ENCODE data around the gene NHERF1.

Gene NHERF1

DNA sequence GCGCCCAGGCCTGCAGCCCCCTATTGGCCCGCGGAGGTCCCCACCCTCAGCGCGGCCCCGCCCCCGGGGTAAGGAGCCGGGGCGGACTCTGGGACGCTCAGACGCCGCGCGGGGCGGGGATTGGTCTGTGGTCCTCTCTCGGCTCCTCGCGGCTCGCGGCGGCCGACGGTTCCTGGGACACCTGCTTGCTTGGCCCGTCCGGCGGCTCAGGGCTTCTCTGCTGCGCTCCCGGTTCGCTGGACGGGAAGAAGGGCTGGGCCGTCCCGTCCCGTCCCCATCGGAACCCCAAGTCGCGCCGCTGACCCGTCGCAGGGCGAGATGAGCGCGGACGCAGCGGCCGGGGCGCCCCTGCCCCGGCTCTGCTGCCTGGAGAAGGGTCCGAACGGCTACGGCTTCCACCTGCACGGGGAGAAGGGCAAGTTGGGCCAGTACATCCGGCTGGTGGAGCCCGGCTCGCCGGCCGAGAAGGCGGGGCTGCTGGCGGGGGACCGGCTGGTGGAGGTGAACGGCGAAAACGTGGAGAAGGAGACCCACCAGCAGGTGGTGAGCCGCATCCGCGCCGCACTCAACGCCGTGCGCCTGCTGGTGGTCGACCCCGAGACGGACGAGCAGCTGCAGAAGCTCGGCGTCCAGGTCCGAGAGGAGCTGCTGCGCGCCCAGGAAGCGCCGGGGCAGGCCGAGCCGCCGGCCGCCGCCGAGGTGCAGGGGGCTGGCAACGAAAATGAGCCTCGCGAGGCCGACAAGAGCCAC lies at the start of gene NHERF1:
Gene NHERF1 (plus strand): TSS at position 100 of the 750 bp plus-strand sequence. CDS start 219 bp downstream, at position 319.
- DNase-seq = peak; percentile 96

DNA sequence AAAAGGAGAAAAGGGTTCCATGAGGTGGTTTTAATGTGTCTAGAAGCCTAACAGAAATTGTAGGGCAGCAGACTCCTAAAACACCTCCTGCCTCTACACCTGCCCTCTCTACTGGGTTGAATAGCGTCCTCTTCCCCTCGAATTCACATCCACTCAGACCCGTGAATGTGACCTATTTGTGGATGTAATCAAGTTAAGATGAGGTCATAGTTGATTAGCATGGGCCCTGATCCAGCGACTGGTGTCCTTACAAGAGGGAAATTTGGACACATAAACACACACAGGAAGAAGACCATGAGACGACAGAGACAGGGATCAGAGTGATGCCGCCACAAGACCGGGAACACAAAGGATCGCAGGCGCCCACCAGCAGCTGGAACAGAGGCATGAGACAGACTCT lies 49.2 kb upstream of the NHERF1 start:
- no peak for DNase-seq

DNA sequence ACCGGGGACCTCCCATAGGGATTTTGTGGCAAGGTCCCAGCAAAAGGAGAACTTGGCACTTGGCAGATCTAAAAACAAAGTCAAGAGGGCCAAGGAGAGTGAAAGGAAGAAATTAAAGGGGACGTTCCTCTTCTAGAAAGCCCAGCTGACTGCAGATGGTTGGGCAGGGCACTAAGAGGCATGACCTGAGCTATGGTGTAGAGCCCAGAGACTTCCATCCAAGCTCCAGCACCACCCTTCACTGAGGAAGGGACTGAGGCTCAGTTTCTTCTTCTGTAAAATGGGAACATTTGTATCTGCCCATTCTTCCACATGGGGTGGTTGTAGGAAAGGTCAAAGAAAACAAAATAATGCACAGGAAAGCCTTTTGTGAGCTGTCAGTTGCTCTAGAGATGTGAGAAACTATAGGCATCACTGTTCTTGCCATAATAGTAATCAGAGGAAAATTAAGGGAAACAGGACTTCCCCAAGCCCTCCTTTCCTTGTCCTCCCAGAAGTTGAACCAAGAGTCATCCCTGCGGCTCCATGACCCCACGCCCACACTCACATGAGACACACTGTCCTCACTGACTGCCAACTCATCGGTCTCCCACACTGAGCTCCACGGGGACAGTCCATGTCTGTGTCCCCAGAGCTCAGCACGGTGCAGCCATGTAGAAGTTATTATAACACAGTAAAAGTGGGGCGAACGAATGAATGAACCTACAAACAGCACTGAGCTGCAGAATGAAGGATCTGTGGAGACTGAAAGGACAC lies 46.1 kb upstream of the NHERF1 start:
- DNase-seq = no peak

DNA sequence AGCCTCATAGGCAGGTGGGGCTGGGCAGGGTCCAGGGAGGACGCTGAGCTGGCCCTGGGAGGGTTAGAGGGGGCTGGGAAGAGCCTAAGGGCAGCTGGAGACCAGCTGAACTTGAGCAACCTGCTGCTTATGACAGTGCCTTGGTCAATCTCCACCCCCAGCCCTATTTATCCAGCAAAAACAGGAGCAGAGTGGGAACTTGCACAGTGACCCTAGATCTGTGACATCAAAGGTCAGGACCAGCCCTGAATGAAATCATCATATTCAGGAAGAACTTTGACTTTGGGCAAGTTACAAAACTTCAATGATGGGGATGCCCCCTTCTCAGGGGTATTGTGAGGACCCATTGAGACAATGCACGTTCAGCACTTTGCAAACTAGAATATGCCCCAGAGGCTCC lies 45.1 kb upstream of the NHERF1 start:
- DNase-seq = no peak

DNA sequence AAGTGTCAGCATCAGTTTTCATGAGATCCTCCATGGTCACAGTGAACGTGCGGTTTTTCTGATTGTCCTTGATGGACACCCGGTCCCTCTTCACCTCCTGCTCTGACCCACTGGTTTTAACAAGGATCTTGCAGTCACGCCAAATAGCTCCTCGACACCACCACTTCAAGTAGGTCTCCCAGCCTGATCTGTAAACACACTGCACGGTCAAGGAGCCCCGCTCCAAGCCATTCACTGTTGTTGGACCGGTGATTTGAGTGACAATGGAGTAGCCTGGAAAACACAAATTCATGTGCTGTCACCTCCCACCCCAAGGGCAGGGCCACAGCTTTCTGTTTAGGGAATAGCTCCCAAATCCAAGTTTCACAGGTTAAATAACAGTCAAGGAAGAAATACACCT lies 43.9 kb upstream of the NHERF1 start:
- no peak for DNase-seq

DNA sequence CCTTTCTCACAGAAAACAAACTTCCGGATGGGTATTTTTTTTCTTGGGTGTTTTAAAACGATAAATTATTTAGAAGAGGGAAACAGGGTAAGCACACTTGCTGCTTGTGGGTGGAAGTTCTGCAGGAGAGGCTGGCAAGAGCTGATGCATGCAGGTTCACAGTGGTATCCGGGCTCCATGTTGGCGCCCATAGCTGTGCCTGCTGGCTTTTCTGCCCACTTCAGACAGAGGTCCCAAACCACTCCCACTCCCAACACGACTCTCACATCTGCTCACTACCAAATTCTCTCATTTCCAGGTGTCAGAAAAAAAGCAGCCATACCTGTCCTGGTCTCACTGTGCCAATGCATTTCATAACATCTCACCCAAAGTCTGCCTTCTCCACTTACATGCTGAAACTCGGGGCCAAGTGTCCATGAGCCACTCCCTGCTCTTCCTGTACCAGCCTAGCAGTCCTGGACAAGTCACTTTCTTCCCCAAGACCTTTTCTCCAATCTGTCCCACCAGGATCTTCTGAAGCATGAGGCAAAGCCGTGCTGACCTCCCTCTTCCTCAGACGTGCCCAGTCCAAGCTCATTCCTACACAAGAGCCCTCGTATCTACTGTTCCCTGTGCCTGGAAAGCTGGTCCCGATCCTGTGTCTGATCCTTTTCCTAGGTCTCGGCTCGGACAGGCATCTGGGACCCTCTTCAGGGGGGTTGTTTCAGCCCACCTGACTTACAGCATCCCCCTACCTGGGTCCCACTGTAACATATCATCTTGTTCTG lies 37.2 kb upstream of the NHERF1 start:
- DNase-seq = no peak

DNA sequence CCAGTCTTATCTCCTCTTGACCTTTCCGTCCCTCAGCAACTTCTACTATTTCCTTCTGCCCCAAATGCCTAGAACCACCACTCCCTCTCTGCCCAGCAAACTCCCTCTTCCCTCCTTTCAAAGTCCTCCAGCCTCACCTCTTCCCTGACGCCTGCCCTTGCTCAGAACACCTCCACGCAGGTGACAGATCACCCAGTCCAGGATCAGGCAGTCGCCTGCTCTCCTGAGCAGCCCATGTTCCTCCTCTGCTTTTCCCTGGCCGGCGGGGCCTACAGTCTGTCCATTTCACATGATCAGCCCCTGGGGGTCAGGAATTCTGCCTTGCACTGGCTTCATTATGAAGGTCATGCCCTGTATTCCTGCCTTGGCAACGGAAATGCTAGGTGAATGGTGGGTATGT lies 36.1 kb upstream of the NHERF1 start:
- no peak for DNase-seq

DNA sequence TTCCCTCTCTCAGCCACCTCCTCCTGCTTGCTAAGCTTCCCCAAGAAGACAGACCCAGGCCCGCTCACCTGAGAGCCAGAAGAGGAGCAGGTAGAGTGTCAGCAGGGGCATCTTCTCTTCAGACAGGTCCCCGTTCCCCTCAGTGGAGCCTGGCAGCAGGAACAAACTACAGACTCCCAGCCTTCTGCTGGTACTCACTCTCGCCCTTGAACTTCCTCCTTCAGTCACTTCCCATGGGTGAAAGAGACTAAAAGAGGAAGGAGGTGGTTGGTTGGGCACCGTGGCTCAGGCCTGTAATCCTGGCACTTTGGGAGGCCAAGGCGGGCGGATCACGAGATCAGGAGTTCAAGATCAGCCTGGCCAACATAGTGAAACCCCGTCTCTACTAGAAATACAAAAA lies 35.7 kb upstream of the NHERF1 start, which contains the start of gene CD300LF:
Gene CD300LF (minus strand): TSS at position 168 of the 400 bp plus-strand sequence. CDS start 57 bp downstream, at position 111.
- DNase-seq = peak; percentile 35

DNA sequence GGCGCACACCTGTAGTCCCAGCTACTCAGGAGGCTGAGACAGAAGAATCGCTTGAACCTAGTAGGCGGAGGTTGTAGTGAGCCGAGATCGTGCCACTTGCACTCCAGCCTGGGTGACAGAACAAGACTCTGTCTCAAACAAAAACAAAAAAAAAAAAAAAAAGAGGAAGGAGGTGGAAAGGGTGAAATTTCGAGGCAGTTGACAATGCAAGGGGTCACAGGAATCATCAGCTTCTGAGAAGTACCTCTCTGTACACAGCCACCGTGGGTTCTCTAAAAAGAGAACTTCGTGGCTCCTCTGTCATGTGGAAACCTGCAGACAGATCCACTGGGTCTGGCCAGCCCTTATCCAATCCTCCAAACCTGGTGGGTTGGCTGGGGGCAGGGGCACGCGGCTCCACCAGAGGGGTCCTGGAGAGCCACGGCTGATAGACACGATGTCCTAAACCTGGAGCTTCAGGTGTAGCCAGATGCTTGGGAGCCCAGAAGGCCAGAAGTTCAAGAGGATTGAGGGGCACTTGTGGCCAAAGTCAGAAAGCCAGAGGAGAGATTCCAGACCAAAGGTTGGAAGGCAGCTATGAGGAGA lies 35.2 kb upstream of the NHERF1 start:
- no peak for DNase-seq

DNA sequence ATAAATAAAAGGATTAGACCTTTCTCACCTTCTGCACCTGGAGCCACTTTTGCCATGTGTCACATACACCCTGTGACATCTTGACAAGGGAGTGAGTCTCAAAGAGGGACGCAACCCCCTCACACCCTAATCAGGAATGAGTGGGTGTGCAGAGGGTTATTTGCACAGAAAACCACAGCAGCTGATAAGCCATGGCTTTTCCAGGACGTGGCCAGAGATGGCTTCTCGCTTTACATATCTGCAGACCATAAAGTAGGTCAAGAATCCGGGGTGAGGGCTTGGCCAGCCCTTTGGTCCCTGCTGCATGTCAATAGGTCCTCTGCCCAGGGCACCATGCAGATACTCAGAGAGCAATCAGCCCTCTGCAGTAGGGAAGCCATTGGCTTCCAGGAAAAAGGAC lies 33.3 kb upstream of the NHERF1 start:
- peak; percentile 76 for DNase-seq

DNA sequence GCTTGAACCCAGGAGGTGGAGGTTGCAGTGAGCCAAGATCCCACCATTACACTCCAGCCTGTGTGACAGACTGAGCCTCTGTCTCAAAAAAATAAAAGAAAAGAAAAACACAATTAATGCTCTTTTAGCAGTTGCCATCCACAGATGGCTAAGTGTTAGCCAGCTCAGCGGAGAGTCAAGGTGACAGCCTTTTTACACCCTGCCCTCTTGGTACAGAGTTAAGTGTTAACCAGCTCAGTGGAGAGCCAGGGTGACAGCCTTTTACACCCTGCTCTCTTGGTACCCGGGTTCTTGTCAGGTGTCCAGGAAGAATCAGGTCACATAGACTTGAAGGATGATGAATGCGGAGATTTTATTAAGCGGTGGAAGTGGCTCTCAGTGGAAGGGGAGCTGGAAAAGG lies 27.9 kb upstream of the NHERF1 start:
- no peak for DNase-seq

DNA sequence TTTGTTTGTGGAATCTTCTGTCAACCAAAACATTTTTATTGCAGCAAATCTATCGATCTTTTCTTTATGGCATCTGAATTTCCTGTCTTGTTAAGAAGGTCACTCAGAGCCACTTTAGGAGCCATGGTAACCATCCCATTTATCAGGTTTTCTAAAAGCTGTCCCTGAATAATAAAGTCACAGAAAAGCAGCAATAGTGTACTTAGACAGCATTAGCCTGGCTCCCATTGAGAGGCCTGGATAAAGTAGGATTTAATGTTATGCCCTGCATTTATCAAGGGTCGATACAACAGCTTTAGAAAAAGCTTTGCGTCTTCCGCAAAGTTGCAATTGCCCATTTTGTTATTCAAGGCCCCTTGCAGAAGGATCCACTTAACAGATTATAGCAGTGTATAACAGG lies 25.6 kb upstream of the NHERF1 start:
- no peak for DNase-seq

DNA sequence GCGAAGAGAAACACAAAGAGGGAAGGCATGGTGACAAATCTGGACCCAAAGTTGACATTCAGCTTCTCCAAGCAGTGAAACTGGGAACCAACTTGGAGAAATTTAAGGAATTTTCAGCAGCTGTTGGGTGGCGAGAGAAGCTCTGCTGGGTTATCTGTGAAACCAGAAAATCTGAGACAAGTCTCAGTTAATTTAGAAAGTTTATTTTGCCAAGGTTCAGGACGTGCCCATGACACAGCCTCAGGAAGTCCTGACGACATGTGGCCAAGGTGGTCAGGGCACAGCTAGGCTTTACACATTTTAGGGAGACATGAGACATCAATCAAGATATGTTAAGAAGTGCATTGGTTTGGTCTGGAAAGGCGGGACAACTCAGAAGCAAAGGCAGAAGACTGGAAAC lies 24.5 kb upstream of the NHERF1 start:
- no peak for DNase-seq

DNA sequence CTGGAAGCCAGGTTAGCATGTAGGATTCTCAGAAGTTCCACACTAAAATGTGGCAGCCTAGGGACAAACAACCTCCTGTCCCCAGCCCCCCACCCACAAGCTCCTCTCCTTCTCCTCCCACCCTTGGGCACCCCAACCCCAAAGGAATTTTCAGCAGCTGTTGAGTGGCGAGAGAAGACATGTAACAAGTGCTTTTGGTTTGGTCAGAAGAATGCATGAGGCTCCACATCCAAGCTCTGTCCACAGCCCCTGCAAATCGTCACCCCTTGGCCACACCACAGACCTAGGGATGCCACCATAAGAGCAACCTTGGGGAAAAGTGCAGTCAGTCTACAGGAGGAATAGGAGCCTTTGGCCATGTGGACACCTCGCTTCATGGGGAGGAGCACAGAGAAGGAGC lies 23.3 kb upstream of the NHERF1 start:
- no peak for DNase-seq

DNA sequence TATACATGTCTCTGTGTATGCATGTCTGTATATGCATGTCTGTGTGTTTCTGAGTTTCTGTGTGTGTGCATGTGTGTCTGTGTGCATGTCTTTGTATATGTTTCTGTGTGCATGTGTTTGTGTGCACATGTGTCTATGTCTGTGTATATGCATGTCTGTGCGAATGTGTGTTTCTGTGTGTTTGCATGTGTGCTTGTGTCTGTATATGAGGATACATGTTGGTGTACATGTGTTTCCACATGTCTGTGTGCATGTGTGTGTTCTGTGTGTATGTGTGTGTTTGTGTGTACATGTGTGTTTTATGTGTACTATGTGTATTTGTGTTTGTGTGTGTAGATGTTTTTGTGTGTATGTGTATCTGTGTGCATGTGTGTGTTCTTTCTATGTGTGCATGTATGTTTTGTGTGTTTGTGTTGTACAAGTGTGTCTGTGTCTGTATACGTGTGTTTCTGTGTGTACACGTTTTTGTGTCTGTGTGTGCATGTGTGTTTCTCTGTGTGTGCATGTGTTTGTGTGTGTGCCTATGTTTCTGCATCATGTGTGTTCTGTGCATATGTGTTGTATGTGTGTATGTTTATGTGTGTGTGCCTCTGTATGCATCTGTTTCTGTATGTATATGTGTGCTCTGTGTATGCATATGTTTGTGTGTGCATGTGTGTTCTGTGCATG lies 20.3 kb upstream of the NHERF1 start:
- no peak for DNase-seq

DNA sequence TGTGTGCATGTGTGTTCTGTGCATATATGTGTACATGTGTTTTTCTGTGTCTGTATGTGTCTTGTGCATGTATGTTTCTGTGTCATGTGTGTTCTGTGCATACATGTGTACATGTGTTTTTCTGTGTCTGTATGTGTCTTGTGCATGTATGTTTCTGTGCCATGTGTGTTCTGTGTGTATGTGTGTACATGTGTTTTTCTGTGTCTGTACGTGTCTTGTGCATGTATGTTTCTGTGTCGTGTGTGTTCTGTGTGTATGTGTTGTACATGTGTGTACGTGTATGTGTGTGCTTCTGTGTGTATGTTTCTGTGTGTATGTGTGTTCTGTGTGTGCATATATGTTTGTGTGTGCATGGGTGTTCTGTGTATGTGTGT lies 19.7 kb upstream of the NHERF1 start:
- DNase-seq = no peak

DNA sequence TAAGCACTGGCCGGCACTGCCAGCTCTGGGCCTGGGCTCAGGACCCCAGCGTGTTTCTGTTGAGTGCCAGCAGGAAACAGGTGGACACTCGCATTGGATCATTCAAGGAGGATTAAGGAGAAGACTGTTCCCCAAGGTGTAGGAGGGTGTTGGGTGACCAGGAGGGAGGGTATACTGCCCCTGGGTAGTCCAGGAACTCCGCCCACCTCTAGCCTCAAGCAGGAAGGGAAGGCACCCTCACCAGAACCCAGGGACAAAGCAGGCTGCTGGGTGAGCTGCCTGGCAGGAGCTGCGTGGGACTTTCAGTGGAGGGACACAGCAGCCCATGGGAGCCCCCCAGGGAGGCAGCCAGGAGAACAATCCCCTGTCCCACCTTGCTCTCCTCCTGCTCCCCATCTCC lies 19.1 kb upstream of the NHERF1 start:
- no peak for DNase-seq

DNA sequence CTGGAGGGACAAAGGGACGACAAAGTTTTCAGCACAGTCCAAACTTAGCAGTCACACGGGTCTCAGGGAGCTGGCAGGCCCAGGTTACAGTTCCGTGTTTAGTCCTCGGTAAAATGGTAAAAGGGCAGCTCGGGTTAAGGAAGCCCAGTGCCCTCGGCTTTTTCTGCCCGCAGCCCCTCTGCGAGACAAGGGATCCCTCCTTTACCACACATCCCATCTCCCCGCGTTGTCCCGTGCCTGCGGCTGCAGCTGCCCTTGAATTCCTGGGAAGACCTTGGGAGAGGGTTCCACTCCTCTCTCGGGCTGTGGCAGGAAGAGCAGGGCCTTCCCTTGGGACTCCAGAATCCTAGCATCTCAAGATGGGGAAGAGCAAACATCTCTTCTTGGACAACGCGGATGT lies 18.6 kb upstream of the NHERF1 start:
- no peak for DNase-seq

DNA sequence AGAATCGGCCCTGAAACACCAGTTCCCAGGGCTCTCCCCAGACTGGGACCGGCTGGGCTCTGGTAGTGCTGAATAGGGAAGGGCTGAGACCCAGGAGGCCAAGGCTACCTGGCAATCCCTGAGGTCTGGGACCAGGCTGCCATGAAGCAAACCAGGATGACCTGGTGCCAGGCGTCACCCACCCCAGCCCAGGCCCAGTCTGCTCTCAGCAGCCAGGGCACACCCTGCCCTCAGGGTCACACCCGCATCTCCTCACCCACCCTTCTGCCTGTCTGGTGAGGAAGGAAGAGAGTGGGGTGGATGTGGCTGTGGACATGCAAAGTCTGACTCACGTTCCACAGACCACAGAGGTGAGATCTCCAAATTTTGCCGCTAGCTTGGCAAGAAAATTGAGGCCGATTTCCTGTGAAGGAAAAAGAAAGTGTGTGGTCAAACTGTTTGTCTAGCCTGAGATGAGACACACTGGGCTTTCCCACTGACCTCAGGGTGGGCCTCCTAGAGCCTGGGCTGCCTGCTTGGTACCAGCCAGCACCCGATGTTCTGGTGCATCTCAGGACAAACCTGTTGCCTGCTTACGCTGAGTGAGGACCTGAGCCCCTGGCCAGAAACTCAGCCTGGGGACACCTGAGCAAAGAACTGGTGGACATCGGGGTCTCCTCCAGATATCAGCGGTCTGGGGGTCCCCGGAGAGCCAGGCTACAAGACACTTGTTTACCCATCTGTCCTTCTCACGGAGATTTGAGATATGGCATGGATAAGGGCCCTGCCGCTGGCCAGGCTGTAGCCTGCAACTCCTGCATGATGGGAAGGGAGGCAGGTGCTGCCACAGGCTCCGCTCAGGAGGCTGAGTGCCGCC lies 17.7 kb upstream of the NHERF1 start:
- no peak for DNase-seq

DNA sequence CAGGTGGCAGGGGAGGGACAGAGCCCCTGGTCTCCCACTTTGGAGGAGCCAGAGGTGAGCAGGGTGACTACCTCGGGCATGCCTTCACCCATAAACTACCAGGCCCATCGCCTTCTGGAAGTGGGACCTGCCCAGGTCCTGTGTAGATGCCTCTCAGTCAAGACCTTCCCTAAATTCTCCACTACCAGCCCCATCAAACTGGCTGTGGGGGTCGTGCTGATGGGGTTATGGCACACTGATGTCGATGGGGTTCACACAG lies 17.2 kb upstream of the NHERF1 start:
- DNase-seq = no peak

DNA sequence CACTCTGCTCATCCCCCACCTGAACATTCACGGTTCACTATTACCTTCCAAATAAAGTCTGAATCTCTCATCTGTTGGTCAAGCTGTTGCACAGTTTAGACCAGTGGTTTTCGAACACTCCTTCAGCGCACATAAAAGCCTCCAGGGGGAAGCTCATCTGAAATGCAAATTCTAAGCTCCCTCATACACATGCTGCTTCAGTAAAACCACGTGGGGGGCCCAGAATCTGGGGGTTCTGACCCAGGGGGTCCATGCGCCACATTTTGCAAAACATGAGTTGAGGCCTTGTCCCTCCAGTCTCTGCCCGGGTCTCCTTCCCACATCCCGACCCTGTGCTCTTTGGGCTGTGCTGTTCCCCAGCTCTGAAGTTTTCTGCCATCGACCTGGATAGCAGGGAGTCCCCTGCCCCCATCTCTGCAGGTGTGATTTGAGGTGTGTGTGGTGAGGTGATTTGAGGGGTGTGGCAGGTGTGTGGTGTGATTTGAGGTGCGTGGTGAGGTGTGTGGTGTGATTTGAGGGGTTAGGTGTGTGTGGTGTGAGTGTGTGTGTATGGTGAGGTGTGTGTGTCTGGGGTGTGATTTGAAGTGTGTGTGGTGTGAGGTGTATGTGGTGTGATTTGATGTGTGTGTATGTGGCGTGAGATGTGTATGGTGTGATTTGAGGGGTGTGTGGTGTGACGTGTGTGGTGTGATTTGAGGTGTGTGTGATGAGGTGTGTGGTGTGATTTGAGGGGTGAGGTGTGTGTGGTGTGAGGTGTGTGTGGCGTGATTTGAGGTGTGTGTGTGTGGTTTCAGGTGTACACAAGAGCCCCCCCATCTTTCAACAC lies 16.2 kb upstream of the NHERF1 start:
- DNase-seq = no peak
